ENCODE measurements around the gene C5orf34.
"Not testable (repeated sequence)": the region's sequence is repeated elsewhere in the genome, so short reads cannot be mapped to it uniquely, and the experiment has no call there.

C5orf34 gene

DNA sequence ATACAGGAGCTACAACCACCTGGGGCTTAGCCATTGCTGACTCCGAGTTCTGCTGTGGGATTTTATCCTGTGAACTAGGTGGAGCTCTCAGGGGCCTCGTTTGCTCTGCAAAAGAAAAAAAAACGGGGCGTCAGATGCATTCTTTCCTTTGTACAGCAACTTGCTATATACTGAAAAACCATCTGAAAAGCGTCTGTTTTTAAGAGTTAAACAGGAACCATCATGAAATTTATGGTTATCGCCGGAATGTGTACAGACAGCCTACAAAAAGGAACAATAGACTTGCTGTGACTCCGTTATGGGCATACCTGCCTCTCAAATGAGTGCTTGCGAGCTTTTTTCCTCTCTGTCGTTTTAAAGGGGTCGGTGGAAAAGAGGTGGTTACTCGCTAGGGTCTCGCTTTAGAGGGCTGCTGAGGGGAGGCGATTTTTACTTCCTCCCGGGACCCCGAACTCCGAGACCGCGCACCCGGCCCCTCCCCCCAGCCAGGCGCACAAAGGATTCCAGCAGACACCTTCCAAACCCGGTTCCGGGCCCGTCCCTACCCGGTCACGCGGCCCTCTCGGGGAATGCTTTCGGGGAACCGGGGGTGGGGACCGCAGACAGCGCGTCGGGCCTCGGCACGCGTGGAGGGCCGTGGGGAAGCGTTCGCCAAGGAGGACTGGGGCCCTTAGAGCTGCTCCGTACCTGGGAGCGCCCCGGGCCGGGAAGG is 41.1 kb upstream of the C5orf34 start:
- peak overlapping the region; percentile 87 for H3K4me3 ChIP-seq (ENCODE audit: low read depth, low read length)
- DNase-seq (ENCODE audit: low read depth): peak; percentile 49
- peak; percentile 16 for TF ChIP-seq CTCF (conservative IDR thresholded peaks at IDR 0.05; ENCODE audit: low read depth, low read length)

GRCh38 chr5:43554497-43554896 is 39.5 kb upstream of the C5orf34 start:
- peak overlapping the region; percentile 87 for H3K4me3 ChIP-seq (ENCODE audit: low read depth, low read length)
- DNase-seq (ENCODE audit: low read depth): no peak
- TF ChIP-seq CTCF (conservative IDR thresholded peaks at IDR 0.05; ENCODE audit: low read depth, low read length): no peak

DNA sequence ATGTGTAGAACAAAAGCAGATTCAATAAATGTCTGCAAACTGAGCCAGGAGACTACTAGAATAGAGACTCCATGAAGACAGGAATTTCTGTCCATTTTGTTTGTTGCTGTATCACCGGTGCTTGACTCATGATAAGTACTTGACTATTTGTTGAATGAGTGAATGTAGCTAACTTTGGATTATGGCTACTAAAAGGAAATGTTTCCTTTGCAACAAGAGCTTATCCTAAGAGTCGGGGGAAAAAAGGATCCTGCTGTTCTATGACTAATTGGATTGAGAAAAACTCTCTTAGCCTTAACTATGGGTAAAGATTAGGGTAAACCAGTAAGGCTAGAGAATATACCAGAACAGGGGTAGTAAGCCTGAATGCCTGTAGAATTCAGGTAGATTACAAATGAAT is 38.4 kb upstream of the C5orf34 start:
- no peak overlapping the region for H3K4me3 ChIP-seq (ENCODE audit: low read depth, low read length)
- TF ChIP-seq CTCF (conservative IDR thresholded peaks at IDR 0.05; ENCODE audit: low read depth, low read length): no peak
- peak; percentile 49 for DNase-seq (ENCODE audit: low read depth)

GRCh38 chr5:43551731-43552130 is 36.8 kb upstream of the C5orf34 start:
- DNase-seq (ENCODE audit: low read depth): no peak
- H3K4me3 ChIP-seq (ENCODE audit: low read depth, low read length): no peak overlapping the region
- no peak for TF ChIP-seq CTCF (conservative IDR thresholded peaks at IDR 0.05; ENCODE audit: low read depth, low read length)

DNA sequence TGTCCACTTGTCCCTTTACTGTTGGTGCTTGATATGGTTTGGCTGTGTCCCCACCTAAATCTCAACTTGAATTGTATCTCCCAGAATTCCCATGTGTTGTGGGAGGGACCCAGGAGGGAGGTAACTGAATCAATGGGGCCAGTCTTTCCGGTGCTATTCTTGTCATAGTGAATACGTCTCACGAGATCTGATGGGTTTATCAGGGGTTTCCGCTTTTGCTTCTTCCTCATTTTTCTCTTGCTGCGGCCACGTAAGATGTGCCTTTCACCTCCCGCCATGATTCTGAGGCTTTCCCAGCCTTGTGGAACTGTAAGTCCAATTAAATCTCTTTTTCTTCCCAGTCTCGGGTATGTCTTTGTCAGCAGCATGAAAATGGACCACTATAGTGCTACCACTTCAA is 34.3 kb upstream of the C5orf34 start:
- DNase-seq (ENCODE audit: low read depth); H3K4me3 ChIP-seq (ENCODE audit: low read depth, low read length): not testable (repeated sequence)

DNA sequence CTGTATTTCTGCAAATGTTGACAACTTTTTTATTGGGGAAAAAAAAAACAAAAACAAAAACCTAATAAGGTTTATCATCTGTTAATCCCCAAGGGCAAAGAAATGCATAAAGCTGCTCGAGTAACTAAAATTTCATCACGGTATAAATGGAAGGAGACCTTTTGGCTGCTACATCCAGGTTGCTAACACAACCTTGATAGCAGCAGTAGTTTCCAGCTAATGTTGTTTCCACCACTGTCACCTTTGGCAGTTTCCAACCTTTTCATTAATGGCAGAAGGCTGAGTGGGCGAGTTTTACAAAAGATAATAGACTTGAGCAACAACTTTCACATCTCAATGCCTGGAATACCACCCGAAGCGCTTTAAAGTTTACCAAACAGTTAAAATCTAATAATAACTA is 33.4 kb upstream of the C5orf34 start:
- no peak for TF ChIP-seq CTCF (conservative IDR thresholded peaks at IDR 0.05; ENCODE audit: low read depth, low read length)
- DNase-seq (ENCODE audit: low read depth): no peak
- no peak overlapping the region for H3K4me3 ChIP-seq (ENCODE audit: low read depth, low read length)

DNA sequence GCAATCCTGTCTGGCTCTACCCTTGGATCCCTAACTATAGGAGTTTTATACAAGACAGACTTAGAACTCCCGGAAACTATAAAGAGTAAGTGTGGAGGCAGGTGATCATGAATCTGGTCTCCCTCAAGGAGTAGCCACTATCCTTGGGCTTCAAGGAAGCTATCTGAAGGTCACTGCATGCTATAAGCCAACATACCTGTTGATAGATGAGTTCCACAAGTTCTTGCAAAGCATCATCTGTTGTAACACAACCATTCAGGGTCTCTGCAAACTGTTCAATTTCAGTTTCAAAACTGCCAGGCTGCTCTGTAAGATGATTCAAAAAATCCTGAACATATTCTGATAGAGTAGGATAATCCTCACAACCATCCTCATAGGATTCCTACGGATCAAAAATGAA is 32.6 kb upstream of the C5orf34 start:
- no peak for DNase-seq (ENCODE audit: low read depth)
- H3K4me3 ChIP-seq (ENCODE audit: low read depth, low read length): no peak overlapping the region
- TF ChIP-seq CTCF (conservative IDR thresholded peaks at IDR 0.05; ENCODE audit: low read depth, low read length): no peak

Data from choroid plexus epithelial cell (primary cell).